Left renal cortex interstitium (tissue), 4 donors: ENCODE results near the gene ZNF273. TPM values are rescaled to one million over a fixed set of nuclear protein-coding genes. Genes with fewer than 3 reads are reported as not detected.
"Not testable (repeated sequence)": the region's sequence is repeated elsewhere in the genome, so short reads cannot be mapped to it uniquely, and the experiment has no call there.

Source experiments
- DNase-seq, 4 donors: peaks; one replicate each; pipeline ENCODE4 v3.0.0-alpha.2; 2013; ENCODE audit warnings: low read depth in 4 of 4, low spot score in 2 of 4, missing footprints in 1 of 4
- polyA plus RNA-seq, 4 donors: library from polyadenylated mRNA; unstranded; fragments of 120-200 nt; gene quantifications; one replicate each; pipeline ENCODE4 v1.2.1, GENCODE V29; 2013; ENCODE audit not compliant: insufficient read length in 4 of 4

Gene ZNF273
- 10 to 100 TPM in 3 of 4 donors, 1 to 10 TPM in 1; 9.9 to 10.3 (median 10.2) TPM for polyA plus RNA-seq

DNA sequence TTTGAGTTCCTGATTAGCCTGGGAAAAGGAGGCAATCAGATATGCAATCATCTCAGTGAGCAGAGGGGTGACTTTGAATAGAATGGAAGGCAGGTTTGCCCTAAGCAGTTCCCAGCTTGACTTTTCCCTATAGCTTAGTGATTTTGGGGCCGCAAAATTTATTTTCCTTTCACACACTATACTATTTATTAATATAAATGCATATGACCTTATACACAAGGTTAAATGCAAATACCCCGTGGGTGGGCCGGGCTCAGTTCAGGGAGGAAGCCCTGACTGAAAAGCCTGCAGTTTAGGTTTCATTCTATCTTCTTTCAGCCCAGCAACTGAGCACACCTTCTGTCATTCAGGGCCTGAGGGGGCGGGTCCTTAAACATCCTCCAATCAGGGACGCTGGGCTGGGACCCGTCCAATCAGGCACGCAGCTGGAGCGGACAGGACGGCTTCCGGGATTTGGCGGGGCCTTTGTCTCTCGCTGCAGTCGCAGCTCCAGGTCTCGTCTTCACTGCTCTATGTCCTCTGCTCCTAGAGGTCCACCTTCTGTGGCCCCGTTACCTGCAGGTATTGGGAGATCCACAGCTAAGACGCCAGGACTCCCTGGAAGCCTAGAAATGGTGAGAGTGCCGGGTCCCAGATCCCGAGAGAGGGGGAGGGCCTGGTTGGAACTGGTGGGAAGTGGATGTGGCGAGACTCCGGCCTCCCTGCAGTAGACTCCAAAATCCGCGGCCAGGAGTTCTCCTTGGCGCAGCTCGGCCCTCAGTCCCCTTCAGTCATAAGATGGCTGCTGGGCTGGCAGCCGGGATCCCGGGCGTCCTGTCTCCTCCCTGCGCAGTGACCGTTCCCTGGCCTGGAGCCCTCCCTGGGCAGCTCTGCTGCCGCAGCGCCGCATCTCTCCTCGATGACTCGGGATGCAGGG is at the start of gene ZNF273:
Gene ZNF273 (plus strand): TSS at position 468 of the 916 bp plus-strand sequence. CDS start 45 bp downstream, at position 513.
- peak; percentile 70 to 87 (median 76) for DNase-seq

DNA sequence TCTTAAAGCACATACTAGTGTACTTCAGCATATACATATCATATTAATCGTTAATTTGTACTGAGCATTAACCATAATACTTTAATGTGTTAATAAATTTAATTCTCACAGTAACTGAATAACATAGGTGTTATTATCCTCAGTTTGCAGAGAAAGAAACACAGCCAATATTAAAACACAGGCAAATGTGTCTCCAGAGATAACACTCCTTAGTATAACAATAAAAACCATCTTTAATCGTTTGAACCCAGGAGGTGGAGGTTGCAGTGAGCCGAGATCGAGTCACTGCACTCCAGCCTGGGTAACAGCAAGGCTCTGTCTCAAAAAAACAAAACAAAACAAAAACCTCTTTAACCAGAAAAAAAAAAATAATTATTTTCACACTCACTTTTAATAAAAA is 49.4 kb upstream of the ZNF273 start:
- DNase-seq: no peak

- no peak for DNase-seq
Observed at GRCh38 chr7:64854969-64855368, 48.1 kb upstream of the ZNF273 start.

DNA sequence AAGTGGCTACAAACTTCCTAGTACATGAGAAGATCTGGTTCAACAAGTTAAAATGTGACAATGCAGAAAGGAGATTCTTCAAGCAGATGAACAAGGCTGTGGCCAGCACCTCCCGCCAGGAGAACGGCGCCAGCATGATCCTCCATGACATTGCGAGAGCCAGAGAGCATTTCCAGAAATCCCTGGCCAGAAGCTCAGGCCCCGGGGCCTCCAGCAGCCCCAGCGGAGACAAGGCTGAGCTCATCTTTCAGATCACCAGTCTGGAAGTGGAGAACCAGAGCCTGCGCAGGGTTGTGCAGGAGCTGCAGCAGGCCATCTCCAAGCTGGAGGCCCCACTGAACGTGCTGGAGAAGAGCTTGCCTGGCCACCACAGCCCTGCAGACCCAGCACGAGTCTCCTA is 40.1 kb upstream of the ZNF273 start:
- DNase-seq: no peak

DNA sequence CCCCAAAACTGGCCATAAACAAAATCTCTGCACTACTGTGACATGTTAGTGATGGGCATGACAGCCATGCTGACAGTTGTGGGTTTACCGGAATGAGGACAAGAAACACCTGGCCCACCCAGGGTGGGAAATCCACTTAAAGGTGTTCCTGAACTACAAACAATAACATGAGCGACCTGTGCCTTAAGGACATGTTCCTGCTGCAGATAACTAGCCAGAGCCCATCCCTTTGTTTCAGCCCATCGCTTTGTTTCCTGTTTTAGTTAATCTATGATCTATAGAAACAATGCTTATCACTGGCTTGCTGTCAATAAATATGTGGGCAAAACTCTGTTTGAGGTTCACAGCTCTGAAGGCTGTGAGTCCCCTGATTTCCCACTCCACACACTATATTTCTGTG is 39.5 kb upstream of the ZNF273 start:
- DNase-seq: not testable (repeated sequence)

DNA sequence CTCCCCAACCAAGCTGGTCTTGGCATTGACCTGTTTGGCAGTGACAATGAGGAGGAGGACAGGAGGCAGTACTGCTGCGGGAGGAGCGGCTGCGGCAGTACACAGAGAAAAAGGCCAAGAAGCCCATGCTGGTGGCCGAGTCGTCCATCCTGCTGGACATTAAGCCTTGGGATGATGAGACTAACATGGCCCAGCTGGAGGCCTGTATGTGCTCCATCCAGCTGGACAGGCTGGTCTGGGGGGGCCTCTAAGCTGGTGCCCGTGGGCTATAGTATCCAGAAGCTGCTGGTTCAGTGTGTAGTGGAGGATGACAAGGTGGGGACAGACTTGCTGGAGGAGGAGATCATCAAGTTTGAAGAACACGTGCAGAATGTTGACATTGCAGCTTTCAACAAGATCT is 39.1 kb upstream of the ZNF273 start:
- no peak for DNase-seq

DNA sequence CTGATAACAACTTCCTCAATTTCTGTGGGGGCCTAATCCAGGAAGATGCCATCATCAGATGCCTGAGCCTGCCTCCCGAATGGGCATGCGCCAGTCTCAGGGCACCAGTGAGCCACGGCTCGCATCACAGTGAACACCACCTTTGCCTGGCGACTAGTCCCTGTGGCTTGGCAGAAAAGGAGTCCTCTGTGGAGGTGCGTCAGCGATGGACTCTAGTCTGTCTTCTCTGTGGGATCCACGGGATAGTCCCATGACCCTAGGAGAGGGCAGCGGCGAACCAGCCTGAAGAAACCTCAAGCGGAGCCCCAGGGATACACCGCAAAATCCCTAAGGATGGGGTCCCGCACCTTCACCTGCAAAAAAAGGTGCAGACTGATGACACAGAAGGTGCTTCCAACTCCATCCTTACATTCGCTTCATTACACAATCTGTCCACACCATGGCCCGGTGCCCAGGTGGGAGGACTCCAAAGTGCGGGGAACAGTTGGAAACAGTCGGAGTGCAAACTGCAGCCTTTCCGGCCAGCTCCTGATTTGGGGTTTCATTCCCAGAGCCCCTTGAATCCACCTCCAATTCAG is 35.1 kb upstream of the ZNF273 start:
- DNase-seq: no peak

- no peak for DNase-seq
Observed at GRCh38 chr7:64868499-64868898, 34.6 kb upstream of the ZNF273 start.

DNA sequence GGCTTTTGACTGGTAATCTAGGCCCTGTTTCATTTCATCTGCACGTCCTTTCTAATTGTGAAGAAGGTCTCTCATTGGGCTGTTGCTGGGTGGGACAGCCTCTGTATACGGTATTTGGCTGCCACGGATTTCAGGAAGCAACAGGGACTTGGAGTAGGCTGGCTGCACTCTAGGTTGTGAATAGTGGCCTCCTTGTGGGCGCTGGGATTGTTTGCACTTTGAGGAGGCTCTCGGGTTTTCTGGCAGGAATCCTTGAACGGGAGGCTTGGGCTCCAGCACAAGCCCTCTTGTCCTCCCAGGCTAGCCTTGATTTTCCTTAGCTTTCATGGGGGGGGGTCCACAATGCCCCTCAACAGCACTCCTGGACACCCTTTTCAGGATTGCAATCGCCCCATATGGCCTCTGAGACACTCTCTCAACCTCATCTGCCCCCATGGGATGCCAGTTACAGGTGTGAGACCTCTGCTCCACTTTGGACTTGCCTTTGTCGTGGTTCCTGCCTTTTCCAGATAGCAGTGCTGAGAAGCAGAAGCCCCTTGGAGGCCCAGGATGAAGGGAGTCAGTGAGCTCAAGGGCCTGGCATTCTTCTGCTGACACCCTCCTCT is 33.9 kb upstream of the ZNF273 start:
- no peak for DNase-seq

- DNase-seq: no peak
Observed at GRCh38 chr7:64869912-64870562, 33.0 kb upstream of the ZNF273 start.

DNA sequence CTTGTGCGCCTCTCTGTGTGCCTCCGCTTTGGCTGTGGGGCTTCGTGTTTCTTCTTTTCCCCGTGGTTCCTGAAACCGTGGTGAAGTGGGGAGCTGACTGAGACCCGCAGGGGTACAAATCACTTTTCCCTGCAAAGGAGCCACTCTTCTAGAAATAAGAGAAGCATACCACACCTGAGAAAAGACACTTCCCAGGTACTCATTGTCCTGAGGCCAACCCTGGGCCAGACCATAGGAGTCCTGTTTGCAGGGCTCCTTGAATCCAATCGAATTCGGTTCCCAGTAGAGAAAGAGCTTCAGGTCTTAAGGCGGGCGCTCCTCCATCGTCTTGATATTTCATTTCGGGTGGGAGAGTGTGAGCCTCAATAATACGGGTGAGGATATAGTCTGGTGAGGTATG is 32.4 kb upstream of the ZNF273 start:
- no peak for DNase-seq

GRCh38 chr7:64871761-64872160 is 31.3 kb upstream of the ZNF273 start:
- DNase-seq: no peak

GRCh38 chr7:64872351-64873154 is 30.5 kb upstream of the ZNF273 start:
- no peak for DNase-seq

DNA sequence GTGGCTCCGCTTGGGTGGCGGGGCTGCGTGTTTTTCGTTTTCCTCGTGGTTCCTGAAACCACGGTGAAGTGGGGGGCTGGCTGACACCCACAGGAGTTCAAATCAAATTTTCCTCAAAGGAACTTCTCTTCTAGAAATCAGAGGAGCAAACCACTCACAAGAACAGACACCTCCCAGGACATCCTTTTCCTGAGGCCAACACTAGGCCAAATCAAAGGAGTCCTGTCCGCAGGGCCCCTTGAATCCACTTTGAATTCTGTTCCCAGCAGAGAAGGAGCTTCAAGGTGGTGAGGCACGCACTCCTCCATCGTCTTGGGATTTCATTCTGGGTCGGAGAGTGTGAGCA is 29.9 kb upstream of the ZNF273 start:
- no peak for DNase-seq

GRCh38 chr7:64873517-64873916 is 29.6 kb upstream of the ZNF273 start:
- no peak for DNase-seq

DNA sequence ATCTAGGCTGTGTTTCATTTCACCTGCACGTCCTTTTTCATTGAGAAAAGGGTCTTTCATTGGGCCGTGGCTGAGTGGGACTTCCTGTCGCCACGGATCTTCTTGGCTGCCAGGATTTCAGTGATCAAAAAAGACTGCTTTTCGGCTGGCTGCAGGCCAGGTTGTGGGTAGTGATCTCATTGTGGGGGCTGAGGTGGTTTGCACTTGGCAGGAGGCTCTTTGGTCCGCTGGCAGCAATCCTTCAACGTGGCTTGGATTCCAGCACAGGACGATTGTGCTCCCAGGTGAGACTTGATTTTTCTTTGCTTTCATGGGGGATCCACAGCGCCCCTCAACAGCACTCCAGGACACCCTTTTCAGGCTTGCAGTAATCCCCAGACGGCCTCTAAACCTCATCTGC is 29.0 kb upstream of the ZNF273 start:
- DNase-seq: no peak

DNA sequence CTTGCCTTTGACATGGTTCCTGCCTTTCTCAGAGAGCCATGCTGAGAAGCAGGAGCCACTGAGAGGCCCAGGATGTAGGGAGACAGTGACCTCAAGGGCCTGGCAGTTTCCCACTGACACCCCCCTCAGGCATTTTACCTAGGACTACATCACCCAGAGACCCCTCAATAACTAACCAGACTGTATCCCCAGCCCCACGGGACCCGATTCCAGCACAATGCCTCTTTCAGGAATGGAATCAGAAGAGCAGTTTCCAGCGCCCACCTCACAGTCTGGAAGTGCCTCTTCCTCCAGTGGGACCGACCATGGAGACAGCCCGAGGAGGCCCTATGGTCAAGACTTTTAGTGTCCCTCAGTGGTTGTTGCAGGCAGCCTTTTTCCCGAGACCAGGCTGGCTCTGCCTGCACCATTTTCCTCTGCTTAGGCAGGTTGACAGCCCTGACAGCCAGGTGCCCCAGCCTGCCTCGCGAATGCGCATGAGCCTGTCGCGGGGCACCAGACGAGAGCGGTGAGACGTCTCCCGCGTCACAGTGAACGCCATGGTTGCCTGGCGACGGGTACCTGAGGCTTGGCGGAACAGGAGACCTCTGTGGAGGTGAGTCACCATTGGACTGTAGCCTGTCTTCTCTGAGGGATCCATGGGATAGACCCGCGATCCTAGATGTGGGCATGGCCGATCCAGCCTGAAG is 28.4 kb upstream of the ZNF273 start:
- DNase-seq: no peak

DNA sequence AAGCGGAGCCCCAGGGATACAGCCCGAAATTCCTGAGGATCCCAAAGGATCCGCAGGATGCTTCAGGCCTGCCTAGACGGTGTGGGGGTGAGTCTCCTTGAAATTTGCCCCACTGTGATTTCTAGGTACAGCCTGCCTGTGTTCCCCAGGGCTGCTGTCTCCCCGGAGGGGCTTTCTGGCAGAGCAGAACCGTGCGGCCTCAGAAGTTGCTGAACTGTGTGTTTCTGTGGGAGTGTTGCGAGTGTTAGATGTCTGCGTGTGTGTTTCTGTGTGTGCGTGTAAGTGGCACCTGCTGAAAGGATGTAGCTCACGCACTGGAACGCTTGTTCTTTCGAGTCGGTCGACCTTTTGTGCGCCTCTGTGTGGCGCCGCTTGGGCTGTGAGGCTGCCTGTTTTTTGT is 27.8 kb upstream of the ZNF273 start:
- no peak for DNase-seq

GRCh38 chr7:64875658-64876406 is 27.2 kb upstream of the ZNF273 start:
- no peak for DNase-seq
